K562 (cell line): ENCODE data around the gene LPAR2. TPM values are rescaled to one million over a fixed set of nuclear protein-coding genes. Genes with fewer than 3 reads are reported as not detected.
"Not testable (repeated sequence)": the region's sequence is repeated elsewhere in the genome, so short reads cannot be mapped to it uniquely, and the experiment has no call there.

Experiments used
- ATAC-seq: fragments of 200-7000 bp; cut with Tn5 transposase; 3 replicates; pipeline ENCODE4 v1.9.1; 2020; ENCODE audit warnings: moderate library complexity
- BruUV-seq: library from RNA; stranded (reverse); fragments of 400-500 nt; replicated peaks from 2 replicates; lab custom pipeline; 2021; lab: Mats Ljungman, UMichigan
- CTCF ChIA-PET: fragments of 300-600 bp; formaldehyde crosslinking; extraction: SDS; loops from one replicate; lab custom pipeline; 2021; ENCODE audit warnings: low intra/inter-chr PET ratio; lab: Yijun Ruan, JAX
- POLR2A ChIA-PET: fragments of 300-600, 350-650 bp; sonication (Branson Sonifier 250); formaldehyde crosslinking; extraction: SDS; loops from one replicate; lab custom pipeline; 2021; ENCODE audit warnings: antibody characterized with exemption, inconsistent platforms; lab: Yijun Ruan, JAX
- DNase-seq, 4 experiments: peaks; one replicate each; pipeline versions ENCODE4 v3.0.0 to v3.0.0-alpha.2; 2011 to 2018; ENCODE audit warnings: low spot score in 3 of 4, mixed read lengths in 3 of 4; ENCODE audit errors: extremely low read depth in 1 of 4
- FAIRE-seq: peaks from 2 replicates; lab custom pipeline; 2011; peaks lifted over from hg19 to GRCh38; lab: Jason Lieb, UNC
- H2AFZ ChIP-seq: 2 replicates; pipeline ENCODE4 v1.6.0; 2011; ENCODE audit warnings: low read depth, low read length, control low read depth, inconsistent platforms
- H3K27ac ChIP-seq: fragments of 200-600 bp; 3 replicates; pipeline ENCODE4 v1.8.0; 2011; ENCODE audit warnings: low read depth, mild to moderate bottlenecking, control low read depth, inconsistent platforms, low read length, moderate library complexity, mixed read lengths; ENCODE audit errors: extremely low read depth
- H3K27me3 ChIP-seq, 2 experiments: fragments of 300-600 bp in 1 of 2; 2 replicates in 1 of 2; 3 replicates in 1 of 2; pipeline versions ENCODE4 v1.6.0 to v1.8.0; 2011; ENCODE audit warnings: inconsistent platforms in 2 of 2, low read length in 2 of 2, mild to moderate bottlenecking in 1 of 2, mixed read lengths in 1 of 2, moderate library complexity in 1 of 2; ENCODE audit not compliant: control insufficient read depth in 2 of 2, insufficient read depth in 2 of 2
- H3K36me3 ChIP-seq: fragments of 300-600 bp; 3 replicates; pipeline ENCODE4 v1.8.0; 2011; ENCODE audit warnings: mild to moderate bottlenecking, low read length, inconsistent platforms; ENCODE audit not compliant: control insufficient read depth, insufficient read depth
- H3K4me1 ChIP-seq, 2 experiments: fragments of 200-600 bp in 1 of 2; replicated peaks in 1 of 2; 2 replicates in 1 of 2; 3 replicates in 1 of 2; pipeline versions ENCODE4 v1.5.1 to v1.8.0; 2011; ENCODE audit warnings: inconsistent platforms in 2 of 2, low read length in 2 of 2, mild to moderate bottlenecking in 1 of 2, mixed read lengths in 1 of 2, moderate library complexity in 1 of 2; ENCODE audit not compliant: control insufficient read depth in 2 of 2, insufficient read depth in 2 of 2
- H3K4me2 ChIP-seq: 2 replicates; pipeline ENCODE4 v1.6.1; 2011; ENCODE audit warnings: low read length, control low read depth, inconsistent platforms, mixed read lengths; ENCODE audit not compliant: insufficient read depth
- H3K4me3 ChIP-seq: fragments of 200-600 bp; sonication (generic), shearing (Covaris generic); 2 replicates; pipeline ENCODE4 v1.5.1; 2016; ENCODE audit warnings: control low read depth, inconsistent platforms
- H3K79me2 ChIP-seq: fragments of 200-600 bp; 3 replicates; pipeline ENCODE4 v1.8.0; 2011; ENCODE audit warnings: low read length, inconsistent platforms; ENCODE audit not compliant: control insufficient read depth, insufficient read depth
- H3K9ac ChIP-seq, 2 experiments: 2 replicates each; pipeline versions ENCODE4 v1.6.0 to v1.6.1; 2011; ENCODE audit warnings: low read depth in 2 of 2, low read length in 2 of 2, control low read depth in 1 of 2, inconsistent platforms in 1 of 2, mild to moderate bottlenecking in 1 of 2, mixed read lengths in 1 of 2; ENCODE audit not compliant: insufficient read depth in 1 of 2
- H3K9me1 ChIP-seq: one replicate; pipeline ENCODE4 v1.6.0; 2011; ENCODE audit warnings: inconsistent platforms, mild to moderate bottlenecking, low read length, moderate library complexity; ENCODE audit not compliant: control insufficient read depth, insufficient read depth
- H3K9me3 ChIP-seq: replicated peaks from 2 replicates; pipeline ENCODE4 v1.5.1; 2011; ENCODE audit warnings: low read depth, low read length, inconsistent platforms; ENCODE audit not compliant: control insufficient read depth, insufficient read depth
- H4K20me1 ChIP-seq: replicated peaks from 2 replicates; pipeline ENCODE4 v1.6.1; 2011; ENCODE audit warnings: low read length, inconsistent platforms, mixed read lengths; ENCODE audit not compliant: control insufficient read depth, insufficient read depth
- NFE2L1 ChIP-seq: fragments of 450-650 bp; IDR thresholded peaks from 2 replicates; pipeline ENCODE4 v1.6.1; 2016; ENCODE audit warnings: missing genetic modification characterization, low read depth, mild to moderate bottlenecking, missing compliant biosample characterization, moderate library complexity, borderline replicate concordance
- TAF15 ChIP-seq: fragments of 200-400 bp; formaldehyde crosslinking; IDR thresholded peaks from 2 replicates; pipeline ENCODE4 v1.6.1; 2017; ENCODE audit warnings: mild to moderate bottlenecking, low read depth, low read length, moderate library complexity
- ZBTB9 ChIP-seq: fragments of 450-650 bp; formaldehyde crosslinking; IDR thresholded peaks from 2 replicates; pipeline ENCODE4 v1.4.0; 2020; ENCODE audit warnings: mild to moderate bottlenecking, moderate library complexity
- ZC3H8 ChIP-seq: fragments of 450-650 bp; IDR thresholded peaks from 2 replicates; pipeline ENCODE4 v1.6.1; 2017
- ZNF197 ChIP-seq: fragments of 200-800 bp; sonication (Bioruptor generic); IDR thresholded peaks from 2 replicates; pipeline ENCODE4 v1.6.1; 2016; ENCODE audit warnings: low read depth, missing genetic modification characterization, missing compliant biosample characterization
- WGBS: fragments of 100-300 bp; shearing (Covaris generic); methylation state at CpG from one replicate; pipeline ENCODE4 v1.1.6; 2016; ENCODE audit warnings: low coverage, mixed read lengths; ENCODE audit not compliant: insufficient coverage; ENCODE audit errors: missing lambda C conversion rate; 5-methylcytosine and 5-hydroxymethylcytosine counted together
- in situ Hi-C: fragments of 300-500 bp; cut with MboI; formaldehyde crosslinking; loops from 4 replicates; pipeline ENCODE4 v1.15.0; 2018; ENCODE audit warnings: inconsistent platforms, mixed read lengths
- intact Hi-C: fragments of 100-400 bp; cut with micrococcal nuclease; formaldehyde crosslinking; loops from 2 replicates; pipeline ENCODE4 v1.14.2; 2022
- polyA plus RNA-seq, 8 experiments: library from polyadenylated mRNA; depleted of rRNA in 4 of 8; stranded (reverse) in 5 of 8; unstranded in 3 of 8; fragments of >200 nt; fragmentation: Nextera tagmentation in 2 of 8; fragmentation: Illumina TruSeq in 1 of 8; extraction: Ambion mirVana in 2 of 8; extraction: Trizol in 1 of 8; gene quantifications; 2 replicates each; pipeline versions ENCODE4 v1.2.1 to v1.2.3, GENCODE V29; 2011 to 2014; ENCODE audit warnings: inconsistent platforms in 1 of 8, missing spikeins in 1 of 8
- total RNA-seq, 7 experiments: library from RNA; depleted of rRNA in 6 of 7; stranded (reverse); fragments of >200 nt in 6 of 7; fragmentation: Illumina TruSeq in 2 of 7; extraction: Trizol in 2 of 7; gene quantifications; 2 replicates each; pipeline versions ENCODE4 v1.2.1 to v1.2.3, GENCODE V29; 2011 to 2021; ENCODE audit warnings: low replicate concordance in 1 of 7

LPAR2 gene
- total and polyA plus RNA-seq, 9 of the 15 experiments (the other 6 are each of a cell fraction or from before 2014, with no cell fraction given): 0.63 to 13.8 (median 4.4) TPM

GRCh38 chr19:19610376-19611202 lies 17.4 kb downstream of the LPAR2 start (continued):
- TF ChIP-seq ZBTB9 (CRISPR knock-in tag): no peak
- no peak for TF ChIP-seq TAF15
- no peak for TF ChIP-seq NFE2L1
- no peak for TF ChIP-seq ZC3H8
- no peak for TF ChIP-seq ZNF197 (CRISPR knock-in tag)
- TF ChIP-seq, all 486 proteins: peak for 0

GRCh38 chr19:19606686-19607085 lies 21.3 kb downstream of the LPAR2 start:
- H4K20me1 ChIP-seq, H3K9ac ChIP-seq, H3K4me2 ChIP-seq, BruUV-seq, H3K9me3 ChIP-seq, in situ Hi-C loops, H3K27ac ChIP-seq, intact Hi-C loops, H3K4me1 ChIP-seq, H2AFZ ChIP-seq, FAIRE-seq, DNase-seq, H3K9me1 ChIP-seq, H3K79me2 ChIP-seq, ATAC-seq, H3K27me3 ChIP-seq, CTCF ChIA-PET, H3K4me3 ChIP-seq, H3K36me3 ChIP-seq: not testable (repeated sequence)
- POLR2A ChIA-PET: interaction anchor here (0.6 kb wide), 1 partner anchor 79 kb away, joined by 3 read pairs; no protein-coding TSS in a partner anchor
- WGBS: 51% methylated on average over 8 of the region's 8 CpGs
